Astrocyte (in vitro differentiated cells and primary cell): ENCODE data around the gene LILRA2. TPM values are rescaled to one million over a fixed set of nuclear protein-coding genes. Genes with fewer than 3 reads are reported as not detected.

Experiments
- DNase-seq: peaks from one replicate; pipeline ENCODE4 v3.0.0-alpha.2; 2010; ENCODE audit warnings: low read depth
- FAIRE-seq: peaks from 2 replicates; lab custom pipeline; 2011; peaks lifted over from hg19 to GRCh38; lab: Jason Lieb, UNC
- H2AFZ ChIP-seq: 2 replicates; pipeline ENCODE4 v1.6.0; 2012; ENCODE audit warnings: low read depth, low read length, inconsistent platforms
- H3K27ac ChIP-seq: 2 replicates; pipeline ENCODE4 v1.5.1; 2011; ENCODE audit warnings: low read depth, low read length, inconsistent platforms
- H3K27me3 ChIP-seq: 2 replicates; pipeline ENCODE4 v1.6.0; 2011; ENCODE audit warnings: low read length, inconsistent platforms; ENCODE audit not compliant: insufficient read depth
- H3K36me3 ChIP-seq: 2 replicates; pipeline ENCODE4 v1.5.1; 2011; ENCODE audit warnings: low read length, inconsistent platforms; ENCODE audit not compliant: insufficient read depth
- H3K4me1 ChIP-seq: 2 replicates; pipeline ENCODE4 v1.5.1; 2011; ENCODE audit warnings: low read length, inconsistent platforms; ENCODE audit not compliant: insufficient read depth
- H3K4me2 ChIP-seq: 2 replicates; pipeline ENCODE4 v1.6.0; 2012; ENCODE audit warnings: low read length, inconsistent platforms
- H3K4me3 ChIP-seq: 2 replicates; pipeline ENCODE4 v1.5.1; 2011; ENCODE audit warnings: low read depth, mild to moderate bottlenecking, low read length, inconsistent platforms; ENCODE audit not compliant: insufficient read depth
- H3K79me2 ChIP-seq: 2 replicates; pipeline ENCODE4 v1.6.0; 2012; ENCODE audit warnings: mild to moderate bottlenecking, low read length, inconsistent platforms; ENCODE audit not compliant: insufficient read depth
- H3K9ac ChIP-seq: 2 replicates; pipeline ENCODE4 v1.6.0; 2012; ENCODE audit warnings: mild to moderate bottlenecking, low read length, inconsistent platforms
- H3K9me3 ChIP-seq: 2 replicates; pipeline ENCODE4 v1.5.1; 2012; ENCODE audit warnings: low read depth, mild to moderate bottlenecking, low read length, inconsistent platforms; ENCODE audit not compliant: insufficient read depth
- H4K20me1 ChIP-seq: 2 replicates; pipeline ENCODE4 v1.6.0; 2012; ENCODE audit warnings: low read length, inconsistent platforms; ENCODE audit not compliant: insufficient read depth
- H3K27ac Mint-ChIP-seq: one replicate; pipeline ENCODE4 v1.8.0; 2021; ENCODE audit warnings: mild to moderate bottlenecking, mixed read lengths; ENCODE audit not compliant: unreplicated experiment
- H3K27me3 Mint-ChIP-seq: one replicate; pipeline ENCODE4 v1.8.0; 2021; ENCODE audit warnings: low read depth, mixed read lengths; ENCODE audit not compliant: unreplicated experiment
- H3K36me3 Mint-ChIP-seq: one replicate; pipeline ENCODE4 v1.8.0; 2021; ENCODE audit warnings: low read depth, mixed read lengths; ENCODE audit not compliant: unreplicated experiment
- H3K4me1 Mint-ChIP-seq: one replicate; pipeline ENCODE4 v1.8.0; 2021; ENCODE audit warnings: low read depth, mixed read lengths; ENCODE audit not compliant: unreplicated experiment
- H3K4me3 Mint-ChIP-seq: one replicate; pipeline ENCODE4 v1.8.0; 2021; ENCODE audit warnings: mild to moderate bottlenecking, moderate library complexity, mixed read lengths; ENCODE audit not compliant: unreplicated experiment
- H3K9me3 Mint-ChIP-seq: one replicate; pipeline ENCODE4 v1.8.0; 2021; ENCODE audit warnings: mild to moderate bottlenecking, mixed read lengths; ENCODE audit not compliant: unreplicated experiment
- EZH2 ChIP-seq: IDR thresholded peaks from 2 replicates; pipeline ENCODE4 v1.6.1; 2012; ENCODE audit warnings: mild to moderate bottlenecking, low read length, inconsistent platforms; ENCODE audit not compliant: insufficient read depth
- total RNA-seq: library from RNA; stranded (reverse); gene quantifications from 2 replicates; pipeline ENCODE4 v1.2.1, GENCODE V29; 2021
- TF ChIP-seq, protein P1 (sequence below): IDR thresholded peaks from 2 replicates; pipeline ENCODE4 v1.5.1; 2011; ENCODE audit warnings: low read depth, mild to moderate bottlenecking, inconsistent platforms, low read length, moderate library complexity; ENCODE audit not compliant: insufficient read depth

The LILRA2 gene
- total RNA-seq, 1 donor from 2014 or later: not detected

- Histone ChIP-seq H3K36me3 (no peaks in the 10 kb centered on the region), H3K79me2 (no peaks in the 10 kb centered on the region), H4K20me1 (no peaks in the 10 kb centered on the region), H3K9me3 (peaks cover 13% of the 10 kb centered on the region), H3K27ac (no peak overlapping the region), H3K4me1 (no peaks in the 10 kb centered on the region), H3K4me2 (no peak overlapping the region), H2AFZ (no peak overlapping the region), H3K9ac (no peak overlapping the region), H3K4me3 (no peak overlapping the region), H3K27me3 (no peaks in the 10 kb centered on the region)
- TF ChIP-seq, protein P1, sequence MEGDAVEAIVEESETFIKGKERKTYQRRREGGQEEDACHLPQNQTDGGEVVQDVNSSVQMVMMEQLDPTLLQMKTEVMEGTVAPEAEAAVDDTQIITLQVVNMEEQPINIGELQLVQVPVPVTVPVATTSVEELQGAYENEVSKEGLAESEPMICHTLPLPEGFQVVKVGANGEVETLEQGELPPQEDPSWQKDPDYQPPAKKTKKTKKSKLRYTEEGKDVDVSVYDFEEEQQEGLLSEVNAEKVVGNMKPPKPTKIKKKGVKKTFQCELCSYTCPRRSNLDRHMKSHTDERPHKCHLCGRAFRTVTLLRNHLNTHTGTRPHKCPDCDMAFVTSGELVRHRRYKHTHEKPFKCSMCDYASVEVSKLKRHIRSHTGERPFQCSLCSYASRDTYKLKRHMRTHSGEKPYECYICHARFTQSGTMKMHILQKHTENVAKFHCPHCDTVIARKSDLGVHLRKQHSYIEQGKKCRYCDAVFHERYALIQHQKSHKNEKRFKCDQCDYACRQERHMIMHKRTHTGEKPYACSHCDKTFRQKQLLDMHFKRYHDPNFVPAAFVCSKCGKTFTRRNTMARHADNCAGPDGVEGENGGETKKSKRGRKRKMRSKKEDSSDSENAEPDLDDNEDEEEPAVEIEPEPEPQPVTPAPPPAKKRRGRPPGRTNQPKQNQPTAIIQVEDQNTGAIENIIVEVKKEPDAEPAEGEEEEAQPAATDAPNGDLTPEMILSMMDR: no peak
- TF ChIP-seq EZH2: no peak
- no peaks in the 10 kb centered on the region for H3K27me3 Mint-ChIP-seq
- peaks cover 24% of the 10 kb centered on the region for H3K9me3 Mint-ChIP-seq
- no peak overlapping the region for H3K27ac Mint-ChIP-seq
- FAIRE-seq: no peak
- H3K36me3 Mint-ChIP-seq: no peaks in the 10 kb centered on the region
- H3K4me3 Mint-ChIP-seq: no peak overlapping the region
- H3K4me1 Mint-ChIP-seq: no peaks in the 10 kb centered on the region
- no peak for DNase-seq
Measured at GRCh38 chr19:54612428-54612827, 38.8 kb downstream of the LILRA2 start.

DNA sequence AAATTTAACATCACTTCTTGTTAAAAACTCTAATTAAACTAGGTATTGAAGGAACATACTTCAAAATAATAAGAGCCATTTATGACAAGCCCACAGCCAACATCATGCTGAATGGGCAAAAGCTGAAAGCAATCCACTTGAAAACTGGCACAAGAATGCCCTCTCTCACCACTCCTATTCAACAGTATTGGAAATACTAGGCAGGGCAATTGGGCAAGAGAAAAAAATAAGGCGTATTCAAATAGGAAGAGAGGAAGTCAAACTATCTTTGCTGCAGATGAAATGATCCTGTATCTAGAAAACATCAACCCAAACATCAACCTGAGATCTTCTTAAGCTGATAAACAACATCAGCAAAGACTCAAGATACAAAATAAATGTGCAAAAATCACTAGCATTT is 41.1 kb downstream of the LILRA2 start:
- Histone ChIP-seq H3K27ac (no peak overlapping the region), H3K36me3 (no peaks in the 10 kb centered on the region), H3K79me2 (no peaks in the 10 kb centered on the region), H3K9ac (no peak overlapping the region), H3K4me1 (no peaks in the 10 kb centered on the region), H3K4me3 (no peak overlapping the region), H4K20me1 (no peaks in the 10 kb centered on the region), H3K9me3 (peaks cover 4% of the 10 kb centered on the region), H2AFZ (no peak overlapping the region), H3K27me3 (no peaks in the 10 kb centered on the region), H3K4me2 (no peak overlapping the region)
- H3K36me3 Mint-ChIP-seq: no peaks in the 10 kb centered on the region
- H3K27me3 Mint-ChIP-seq: no peaks in the 10 kb centered on the region
- TF ChIP-seq, protein P1: no peak
- TF ChIP-seq EZH2: no peak
- no peak overlapping the region for H3K27ac Mint-ChIP-seq
- no peaks in the 10 kb centered on the region for H3K4me1 Mint-ChIP-seq
- H3K4me3 Mint-ChIP-seq: no peak overlapping the region
- FAIRE-seq: no peak
- H3K9me3 Mint-ChIP-seq: peaks cover 11% of the 10 kb centered on the region
- no peak for DNase-seq

DNA sequence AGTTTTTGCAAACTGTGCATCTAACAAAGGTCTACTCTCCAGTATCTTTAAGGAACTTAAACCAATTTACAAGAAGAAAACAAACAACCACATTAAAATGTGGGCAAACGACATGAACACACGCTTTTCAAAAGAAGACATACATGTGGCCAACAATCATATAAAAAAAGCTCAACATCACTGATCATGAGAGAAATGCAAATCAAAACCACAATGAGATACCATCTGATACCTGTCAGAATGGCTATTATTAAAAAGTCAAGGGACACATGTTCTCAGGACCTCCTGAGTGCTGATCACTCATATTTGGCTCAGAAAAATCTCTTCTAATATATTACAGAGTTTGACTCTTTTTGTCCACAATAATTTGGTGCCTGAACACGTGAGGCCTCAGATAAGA is 42.5 kb downstream of the LILRA2 start:
- Histone ChIP-seq H3K36me3 (no peaks in the 10 kb centered on the region), H3K27ac (no peak overlapping the region), H2AFZ (no peak overlapping the region), H3K27me3 (no peaks in the 10 kb centered on the region), H3K79me2 (no peaks in the 10 kb centered on the region), H3K4me1 (no peaks in the 10 kb centered on the region), H3K9ac (no peak overlapping the region), H4K20me1 (no peaks in the 10 kb centered on the region), H3K4me3 (no peak overlapping the region), H3K4me2 (no peak overlapping the region), H3K9me3 (peaks cover 3% of the 10 kb centered on the region)
- Mint-ChIP-seq H3K9me3 (peaks cover 10% of the 10 kb centered on the region), H3K4me1 (no peaks in the 10 kb centered on the region), H3K36me3 (no peaks in the 10 kb centered on the region), H3K27me3 (no peaks in the 10 kb centered on the region), H3K4me3 (no peak overlapping the region), H3K27ac (no peak overlapping the region)
- TF ChIP-seq, protein P1: no peak
- no peak for TF ChIP-seq EZH2
- DNase-seq (no peak), FAIRE-seq (no peak)
